ENCODE results near the gene FBH1.

GRCh38 chr10:5935628-5936027 lies 45.6 kb downstream of the FBH1 start:
- TF ChIP-seq YY1 (IDR thresholded peaks at IDR 0.05) (no peak), JUND (IDR thresholded peaks at IDR 0.05) (no peak)
